Fibroblast of mammary gland (primary cell): ENCODE data around the gene INO80.
A peak's percentile ranks its signal among the peaks of the same experiment; 100 is the strongest.

Experiments
- DNase-seq: peaks from one replicate; pipeline ENCODE4 v3.0.0-alpha.2; 2010; ENCODE audit warnings: low read depth
- H3K4me3 ChIP-seq: 2 replicates; pipeline ENCODE4 v1.5.1; 2011; ENCODE audit warnings: low read depth, mild to moderate bottlenecking, low read length, moderate library complexity; ENCODE audit not compliant: control insufficient read depth
- TF ChIP-seq, protein P1 (sequence below): conservative IDR thresholded peaks from 2 replicates; pipeline ENCODE4 v1.5.1; 2011; ENCODE audit warnings: low read depth, low read length, inconsistent platforms; ENCODE audit not compliant: control insufficient read depth, insufficient read depth

Gene INO80

DNA sequence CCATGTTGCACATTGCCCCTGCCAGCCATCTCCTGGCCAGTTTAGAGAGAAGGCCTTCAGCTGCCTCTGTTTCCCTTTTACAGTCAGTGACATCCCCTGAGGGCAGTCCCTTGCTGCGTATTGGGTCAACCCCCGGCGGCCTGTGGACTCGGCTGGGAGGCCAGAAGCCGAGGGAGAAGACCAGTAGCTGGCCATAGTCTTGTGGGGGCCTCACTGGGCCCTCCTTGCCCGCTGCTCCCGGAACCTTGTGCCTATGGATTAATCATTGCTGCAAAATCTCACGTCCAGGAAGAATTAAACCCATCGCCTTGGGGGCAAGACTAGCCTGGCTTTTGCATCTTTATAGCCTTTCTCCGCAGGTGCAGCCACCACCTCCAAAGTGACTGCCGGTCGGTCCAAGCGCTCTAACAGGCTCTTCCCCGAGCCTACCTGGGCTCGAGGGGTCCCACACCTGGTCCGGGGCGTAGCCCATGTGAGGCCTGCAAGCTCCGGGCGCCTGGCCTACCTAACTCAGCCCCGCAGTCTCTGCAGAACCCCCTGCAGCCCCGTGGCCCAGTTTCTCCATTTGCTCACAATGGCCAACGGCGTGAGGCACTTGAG lies 163.7 kb downstream of the INO80 start:
- no peak for DNase-seq
- TF ChIP-seq, protein P1, sequence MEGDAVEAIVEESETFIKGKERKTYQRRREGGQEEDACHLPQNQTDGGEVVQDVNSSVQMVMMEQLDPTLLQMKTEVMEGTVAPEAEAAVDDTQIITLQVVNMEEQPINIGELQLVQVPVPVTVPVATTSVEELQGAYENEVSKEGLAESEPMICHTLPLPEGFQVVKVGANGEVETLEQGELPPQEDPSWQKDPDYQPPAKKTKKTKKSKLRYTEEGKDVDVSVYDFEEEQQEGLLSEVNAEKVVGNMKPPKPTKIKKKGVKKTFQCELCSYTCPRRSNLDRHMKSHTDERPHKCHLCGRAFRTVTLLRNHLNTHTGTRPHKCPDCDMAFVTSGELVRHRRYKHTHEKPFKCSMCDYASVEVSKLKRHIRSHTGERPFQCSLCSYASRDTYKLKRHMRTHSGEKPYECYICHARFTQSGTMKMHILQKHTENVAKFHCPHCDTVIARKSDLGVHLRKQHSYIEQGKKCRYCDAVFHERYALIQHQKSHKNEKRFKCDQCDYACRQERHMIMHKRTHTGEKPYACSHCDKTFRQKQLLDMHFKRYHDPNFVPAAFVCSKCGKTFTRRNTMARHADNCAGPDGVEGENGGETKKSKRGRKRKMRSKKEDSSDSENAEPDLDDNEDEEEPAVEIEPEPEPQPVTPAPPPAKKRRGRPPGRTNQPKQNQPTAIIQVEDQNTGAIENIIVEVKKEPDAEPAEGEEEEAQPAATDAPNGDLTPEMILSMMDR, result no peak
- H3K4me3 ChIP-seq, result peak overlapping the region; percentile 79

DNA sequence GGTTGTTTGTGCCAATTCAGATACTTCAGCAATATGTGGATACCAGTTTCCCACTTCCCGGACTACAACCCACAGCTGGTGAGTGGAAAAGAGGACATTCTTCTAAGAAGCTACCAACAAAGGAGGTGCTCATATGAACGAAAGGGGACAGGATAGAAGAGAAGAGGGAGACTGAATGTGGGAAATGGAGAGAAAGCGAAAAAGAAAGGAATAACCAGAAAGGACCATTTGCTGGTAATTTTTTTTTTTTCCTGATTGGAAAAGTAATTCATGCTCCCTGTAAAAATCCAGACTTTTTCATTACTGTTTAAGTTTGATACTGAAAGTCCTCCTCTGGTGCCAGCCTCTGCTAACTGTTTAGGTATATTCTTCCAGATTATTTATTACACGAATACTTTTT lies 164.3 kb downstream of the INO80 start:
- TF ChIP-seq, protein P1, result no peak
- DNase-seq, result no peak
- no peak overlapping the region for H3K4me3 ChIP-seq

- no peak for DNase-seq
- TF ChIP-seq, protein P1, result no peak
- no peak overlapping the region for H3K4me3 ChIP-seq
Measured at GRCh38 chr15:40949756-40950207, 166.3 kb downstream of the INO80 start.

DNA sequence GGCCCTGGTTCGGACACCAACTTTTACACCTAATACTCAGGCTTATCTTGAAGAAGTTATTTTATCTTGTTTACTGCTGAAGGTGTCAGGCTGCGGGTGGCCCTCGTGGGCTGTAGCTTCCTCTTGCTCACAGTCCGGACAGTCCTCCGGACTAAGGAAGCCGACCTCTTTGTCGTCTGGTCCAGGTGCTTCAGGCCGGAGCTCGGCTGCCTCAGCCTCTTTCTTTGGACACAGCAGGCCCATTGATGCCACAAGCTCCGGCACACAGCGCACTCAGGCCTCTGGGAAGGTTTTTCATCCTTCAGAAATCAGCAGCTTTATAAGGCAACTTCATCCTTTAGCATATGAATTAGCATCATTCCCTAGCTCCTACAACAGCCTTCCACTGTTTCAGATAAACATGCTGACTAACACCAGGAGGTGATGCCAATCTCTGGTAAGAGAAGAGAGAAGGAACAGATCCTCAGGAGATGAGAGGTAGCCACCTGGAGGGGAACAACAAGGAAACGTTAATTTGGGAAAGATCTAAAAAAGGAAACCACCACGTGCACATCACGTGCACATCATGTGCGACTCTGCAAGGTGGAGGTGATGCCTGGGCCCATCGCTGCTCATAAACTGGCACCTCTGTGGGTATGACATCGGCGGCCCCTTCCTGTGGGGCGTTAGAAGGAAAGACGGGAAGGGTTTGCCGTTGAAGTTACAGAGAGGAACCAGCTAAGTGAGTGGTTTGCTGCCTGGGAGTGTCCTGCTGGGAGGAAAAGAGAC lies 167.2 kb downstream of the INO80 start:
- no peak overlapping the region for H3K4me3 ChIP-seq
- TF ChIP-seq, protein P1, result no peak
- DNase-seq, result no peak

DNA sequence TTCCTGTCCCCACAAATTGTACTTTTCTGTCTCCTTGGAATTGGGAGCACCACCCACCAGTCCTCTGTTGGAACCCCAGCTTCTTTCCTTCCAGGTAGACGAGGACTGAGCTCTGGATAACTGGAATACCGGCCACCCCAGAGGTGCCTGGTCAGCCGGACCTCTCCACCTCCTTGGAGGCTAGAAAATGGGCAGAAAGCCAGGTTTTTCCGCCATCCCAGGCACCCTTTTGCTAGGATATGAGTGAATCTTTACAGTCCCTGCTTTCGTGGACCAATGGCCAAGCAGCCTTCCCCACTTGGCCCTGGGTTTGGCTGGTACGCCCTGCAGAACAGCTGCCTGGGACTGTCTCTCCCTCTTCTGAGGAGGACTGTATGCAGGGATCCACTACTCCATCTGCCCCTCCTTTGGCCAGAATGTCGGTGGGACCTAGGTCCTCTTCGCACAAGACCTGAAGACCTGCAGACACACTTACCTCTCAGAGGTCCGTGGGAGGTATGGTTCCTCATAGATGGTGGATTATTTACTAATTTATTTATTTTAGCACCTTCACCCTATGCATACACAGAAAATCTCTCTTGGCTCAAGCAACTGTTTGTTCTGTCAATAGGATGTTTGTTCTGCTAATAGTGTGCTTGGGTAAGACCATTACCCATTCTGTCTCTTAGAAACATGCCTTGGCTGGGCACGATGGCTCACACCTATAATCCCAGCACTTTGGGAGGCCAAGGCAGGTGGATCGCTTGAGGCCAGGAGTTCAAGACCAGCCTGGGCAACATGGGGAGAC lies 171.4 kb downstream of the INO80 start:
- TF ChIP-seq, protein P1, result no peak
- no peak for DNase-seq
- H3K4me3 ChIP-seq, result no peak overlapping the region

DNA sequence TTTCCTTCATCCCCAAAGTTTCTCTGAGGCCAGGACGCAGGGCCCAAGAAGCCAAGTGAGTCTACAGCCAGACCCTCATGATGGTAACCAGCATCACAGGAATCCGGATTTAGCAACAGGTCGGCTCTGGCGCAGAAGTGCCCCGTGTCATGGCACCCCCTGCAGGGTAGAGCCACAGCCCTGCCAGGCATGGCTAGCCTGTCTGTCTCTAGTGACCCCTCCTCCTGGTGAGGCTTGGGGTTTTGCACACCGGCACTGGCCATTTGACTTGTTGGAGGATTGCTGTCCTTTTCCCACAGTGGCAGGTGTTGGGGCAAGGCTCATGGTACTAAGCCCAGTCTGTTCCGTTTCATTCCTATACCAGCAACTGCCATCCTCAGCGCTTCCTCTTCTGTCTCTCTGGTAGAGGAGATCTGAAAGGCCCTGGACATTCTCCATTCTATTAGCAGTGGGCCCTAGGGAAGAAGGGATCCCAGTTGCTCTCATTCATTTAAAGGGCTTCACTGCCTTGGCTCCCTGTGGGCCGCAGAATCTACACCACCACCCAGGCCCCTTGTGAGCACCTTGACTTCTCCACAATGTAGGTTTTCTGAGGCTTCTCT lies 172.2 kb downstream of the INO80 start:
- TF ChIP-seq, protein P1, result no peak
- no peak overlapping the region for H3K4me3 ChIP-seq
- DNase-seq, result no peak
